Mucosa of descending colon (tissue), 3 donors: ENCODE data around the gene MINDY3. TPM values are rescaled to one million over a fixed set of nuclear protein-coding genes. Genes with fewer than 3 reads are reported as not detected.

Experiments used
- ATAC-seq: fragments of 200-7000 bp; cut with Tn5 transposase; one replicate; pipeline ENCODE4 v1.9.1; 2020; ENCODE audit warnings: mild to moderate bottlenecking, moderate library complexity
- DNase-seq, 3 donors: peaks; one replicate each; pipeline ENCODE4 v3.0.0-alpha.2; 2020
- H3K36me3 ChIP-seq: fragments of 200-600 bp; one replicate; pipeline ENCODE4 v1.8.0; 2021; ENCODE audit warnings: low read depth, mild to moderate bottlenecking
- H3K4me1 ChIP-seq: fragments of 200-600 bp; one replicate; pipeline ENCODE4 v1.8.0; 2021; ENCODE audit warnings: low read depth, mild to moderate bottlenecking
- H3K4me3 ChIP-seq: fragments of 200-600 bp; one replicate; pipeline ENCODE4 v1.8.0; 2021; ENCODE audit warnings: mild to moderate bottlenecking
- H3K9me3 ChIP-seq: fragments of 200-600 bp; one replicate; pipeline ENCODE4 v1.8.0; 2021; ENCODE audit warnings: mild to moderate bottlenecking
- CTCF ChIP-seq: fragments of 200-600 bp; IDR thresholded peaks from one replicate; pipeline ENCODE4 v1.8.0; 2022; ENCODE audit warnings: antibody characterized with exemption, mild to moderate bottlenecking
- intact Hi-C, 2 donors: fragments of 100-400 bp; cut with DNase I in 1 of 2; cut with micrococcal nuclease in 1 of 2; formaldehyde crosslinking; loops; one replicate each; pipeline versions ENCODE4 v1.11.0 to v1.11.1; 2022; cut with DNase I, micrococcal nuclease
- total RNA-seq, 3 donors: library from RNA; stranded (reverse); fragmentation: NEBNext Ultra II Directional in 2 of 3; extraction: Animal tissue kit (Norgen Biotek cat#: 25700) in 2 of 3; gene quantifications; one replicate each; pipeline versions ENCODE4 v1.2.1 to v1.2.4, GENCODE V29; 2021 to 2023
- donor health status: DM: no; HTN: no; CAD: no; lungs with moderate emphysema.
- donor health status: DM: no; HTN: no; CAD: no.
- donor health status: DM: no; HTN: yes; CAD: no.

Gene MINDY3
- total RNA-seq, 3 donors from 2014 or later = 20.2 to 36.4 (median 28.4) TPM

GRCh38 chr10:15844517-15844916 lies 15.8 kb downstream of the MINDY3 start:
- no peaks in the 10 kb centered on the region for H3K36me3 ChIP-seq
- intact Hi-C loops = no loop called here
- H3K4me3 ChIP-seq = no peak overlapping the region
- no peaks in the 10 kb centered on the region for H3K9me3 ChIP-seq
- ATAC-seq (no peak), DNase-seq (no peak)
- TF ChIP-seq CTCF = no peak
- H3K4me1 ChIP-seq = no peaks in the 10 kb centered on the region

- Histone ChIP-seq H3K4me1 (no peaks in the 10 kb centered on the region), H3K36me3 (no peaks in the 10 kb centered on the region), H3K9me3 (no peaks in the 10 kb centered on the region), H3K4me3 (no peak overlapping the region)
- DNase-seq (no peak), ATAC-seq (no peak)
- TF ChIP-seq CTCF = no peak
- intact Hi-C loops = no loop called here
Measured at GRCh38 chr10:15843695-15844094, 16.6 kb downstream of the MINDY3 start.

- ATAC-seq (no peak), DNase-seq (no peak)
- H3K4me3 ChIP-seq = no peak overlapping the region
- H3K9me3 ChIP-seq = no peaks in the 10 kb centered on the region
- intact Hi-C loops = no loop called here
- no peaks in the 10 kb centered on the region for H3K4me1 ChIP-seq
- H3K36me3 ChIP-seq = no peaks in the 10 kb centered on the region
- TF ChIP-seq CTCF = no peak
Measured at GRCh38 chr10:15842556-15843169, 17.6 kb downstream of the MINDY3 start.

DNA sequence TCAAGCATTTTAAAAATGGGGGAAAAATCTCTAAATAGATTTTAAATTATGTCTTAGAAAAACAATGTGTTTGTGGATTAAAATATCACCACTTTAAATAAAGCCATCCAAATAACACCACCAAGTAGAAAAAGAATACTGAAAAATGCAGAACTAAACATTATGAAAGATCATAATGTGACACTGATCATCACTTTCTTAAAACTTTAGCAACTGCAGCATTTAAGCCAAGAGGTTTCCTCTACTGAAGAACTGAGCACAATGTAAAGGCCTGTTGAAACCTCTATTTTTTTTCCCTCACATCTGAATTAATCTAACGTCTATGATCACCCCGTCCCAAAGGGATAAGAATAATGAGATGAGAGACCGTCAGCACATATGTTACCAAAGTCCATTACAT lies 18.6 kb downstream of the MINDY3 start:
- no peak for ATAC-seq
- no peak for TF ChIP-seq CTCF
- no peak for DNase-seq
- Histone ChIP-seq H3K9me3 (no peaks in the 10 kb centered on the region), H3K4me1 (no peaks in the 10 kb centered on the region), H3K4me3 (no peak overlapping the region), H3K36me3 (no peaks in the 10 kb centered on the region)
- intact Hi-C loops = no loop called here

GRCh38 chr10:15836807-15837206 lies 23.5 kb downstream of the MINDY3 start:
- Histone ChIP-seq H3K4me1 (no peaks in the 10 kb centered on the region), H3K9me3 (no peaks in the 10 kb centered on the region), H3K36me3 (no peaks in the 10 kb centered on the region), H3K4me3 (no peak overlapping the region)
- no peak for TF ChIP-seq CTCF
- no peak for ATAC-seq
- DNase-seq = no peak
- intact Hi-C loops = no loop called here

DNA sequence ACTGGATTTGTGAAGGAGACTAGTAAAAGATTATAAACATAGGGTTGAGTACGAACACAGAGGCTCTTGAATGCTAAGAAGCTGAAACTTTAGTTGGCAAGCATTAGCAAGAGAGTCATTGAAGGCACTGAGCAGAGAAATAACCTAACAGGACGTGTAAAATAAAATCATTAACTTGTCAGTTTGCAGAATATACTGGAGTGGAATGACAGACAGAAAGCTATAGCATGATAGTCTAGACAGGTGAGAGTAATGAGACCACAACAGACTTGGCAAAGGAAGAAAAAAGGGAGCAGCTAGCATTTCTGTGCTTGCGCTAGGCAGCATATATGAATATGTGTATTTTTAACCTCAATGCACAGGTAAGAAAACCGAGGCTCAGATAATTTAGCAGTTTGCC lies 30.8 kb downstream of the MINDY3 start:
- intact Hi-C loops = loop anchor here in 1 of 2 donors (10.0 kb wide), 1 partner anchor 395 kb away; no protein-coding TSS in a partner anchor
- no peak for DNase-seq
- H3K9me3 ChIP-seq = no peaks in the 10 kb centered on the region
- no peak for ATAC-seq
- no peaks in the 10 kb centered on the region for H3K36me3 ChIP-seq
- TF ChIP-seq CTCF = no peak
- H3K4me3 ChIP-seq = no peak overlapping the region
- H3K4me1 ChIP-seq = no peaks in the 10 kb centered on the region
